B cell (primary cell): ENCODE measurements around the gene MYCBPAP. TPM values are rescaled to one million over a fixed set of nuclear protein-coding genes. Genes with fewer than 3 reads are reported as not detected.

Experiments
- ATAC-seq: fragments of 200-7000 bp; cut with Tn5 transposase; one replicate; pipeline ENCODE4 v1.10.0; 2021; ENCODE audit warnings: low read depth, mild to moderate bottlenecking, moderate number of reproducible peaks, moderate library complexity
- CTCF ChIA-PET: fragments of 350-600 bp; sonication (Branson Sonifier 250); formaldehyde crosslinking; loops from one replicate; lab custom pipeline; 2021; ENCODE audit warnings: antibody characterized with exemption, inconsistent platforms; lab: Charles Lee
- POLR2A ChIA-PET: fragments of 350-600 bp; sonication (Branson Sonifier 250); formaldehyde crosslinking; loops from one replicate; lab custom pipeline; 2021; ENCODE audit warnings: antibody characterized with exemption; lab: Charles Lee
- DNase-seq: peaks from one replicate; pipeline ENCODE4 v3.0.0; 2013
- H2AFZ ChIP-seq: 2 replicates; pipeline ENCODE4 v1.6.1; 2012; ENCODE audit warnings: mild to moderate bottlenecking, low read depth, low read length; ENCODE audit not compliant: insufficient read depth, poor library complexity, severe bottlenecking
- H3K27ac ChIP-seq, 2 donors: 1 replicate in 1 of 2; 2 replicates in 1 of 2; pipeline ENCODE4 v1.5.1; 2012 to 2013; ENCODE audit warnings: low read length in 2 of 2, mild to moderate bottlenecking in 2 of 2, moderate library complexity in 1 of 2
- H3K27me3 ChIP-seq, 4 experiments: fragments of 200-600 bp in 1 of 4; sonication (generic) in 1 of 4; replicated peaks in 1 of 4; 1 replicate in 2 of 4; 2 replicates in 2 of 4; pipeline versions ENCODE4 v1.6.1 to v1.7.0; 2013 to 2016; ENCODE audit warnings: low read length in 3 of 4, mild to moderate bottlenecking in 2 of 4, mixed read lengths in 1 of 4, moderate library complexity in 1 of 4; ENCODE audit not compliant: insufficient read depth in 4 of 4, control insufficient read depth in 3 of 4; ENCODE audit errors: control extremely low read depth in 1 of 4
- H3K36me3 ChIP-seq, 2 experiments: replicated peaks in 1 of 2; 1 replicate in 1 of 2; 2 replicates in 1 of 2; pipeline versions ENCODE4 v1.6.1 to v1.7.1; 2013; ENCODE audit warnings: low read length in 1 of 2; ENCODE audit not compliant: insufficient read depth in 2 of 2, control insufficient read depth in 1 of 2; ENCODE audit errors: control extremely low read depth in 1 of 2, extremely low read depth in 1 of 2
- H3K4me1 ChIP-seq, 2 donors: fragments of 200-600 bp in 1 of 2; sonication (generic) in 1 of 2; 1 replicate in 1 of 2; 2 replicates in 1 of 2; pipeline versions ENCODE4 v1.5.1 to v1.6.1; 2013 to 2017; ENCODE audit warnings: low read length in 2 of 2; ENCODE audit not compliant: control insufficient read depth in 2 of 2, insufficient read depth in 2 of 2
- H3K4me2 ChIP-seq: replicated peaks from 2 replicates; pipeline ENCODE3; 2012; ENCODE audit warnings: mild to moderate bottlenecking, low read depth, low read length; ENCODE audit not compliant: poor library complexity, severe bottlenecking
- H3K4me3 ChIP-seq, 5 experiments: fragments of 200-600 bp in 1 of 5; sonication (generic) in 1 of 5; 1 replicate in 3 of 5; 2 replicates in 2 of 5; pipeline versions ENCODE4 v1.5.1 to v1.7.0; 2011 to 2016; ENCODE audit warnings: low read length in 4 of 5, mild to moderate bottlenecking in 4 of 5, low read depth in 2 of 5, control low read depth in 1 of 5, moderate library complexity in 1 of 5; ENCODE audit not compliant: insufficient read depth in 1 of 5; ENCODE audit errors: control extremely low read depth in 1 of 5, extremely low read depth in 1 of 5
- H3K79me2 ChIP-seq: fragments of 200-600 bp; sonication (generic); one replicate; pipeline ENCODE4 v1.6.0; 2016; ENCODE audit warnings: low read length; ENCODE audit not compliant: control insufficient read depth, insufficient read depth
- H3K9ac ChIP-seq: fragments of 200-600 bp; sonication (generic); 2 replicates; pipeline ENCODE4 v1.6.1; 2017; ENCODE audit warnings: mild to moderate bottlenecking, low read length, moderate library complexity
- H3K9me3 ChIP-seq, 3 donors: one replicate each; pipeline versions ENCODE4 v1.6.1 to v1.7.1; 2013; ENCODE audit warnings: low read length in 2 of 3; ENCODE audit not compliant: control insufficient read depth in 2 of 3, insufficient read depth in 1 of 3; ENCODE audit errors: control extremely low read depth in 1 of 3
- H4K20me1 ChIP-seq: 2 replicates; pipeline ENCODE4 v1.6.0; 2012; ENCODE audit warnings: mild to moderate bottlenecking, low read length; ENCODE audit not compliant: insufficient read depth, control insufficient read depth, poor library complexity, severe bottlenecking
- H3K27ac Mint-ChIP-seq: one replicate; pipeline ENCODE4 v1.8.0; 2021; ENCODE audit warnings: mixed read lengths
- H3K27me3 Mint-ChIP-seq: one replicate; pipeline ENCODE4 v1.8.0; 2021; ENCODE audit warnings: mixed read lengths
- H3K4me1 Mint-ChIP-seq: one replicate; pipeline ENCODE4 v1.8.0; 2021; ENCODE audit warnings: mixed read lengths
- H3K4me3 Mint-ChIP-seq: one replicate; pipeline ENCODE4 v1.8.0; 2021; ENCODE audit warnings: mixed read lengths
- H3K9me3 Mint-ChIP-seq: one replicate; pipeline ENCODE4 v1.8.0; 2022; ENCODE audit warnings: mixed read lengths; ENCODE audit not compliant: insufficient read depth
- CTCF ChIP-seq: fragments of 200-600 bp; IDR thresholded peaks from one replicate; pipeline ENCODE4 v1.8.0; 2022; ENCODE audit warnings: antibody characterized with exemption, mild to moderate bottlenecking
- EZH2 ChIP-seq: IDR thresholded peaks from 2 replicates; pipeline ENCODE4 v1.6.1; 2012; ENCODE audit warnings: borderline replicate concordance, low read depth, mild to moderate bottlenecking, moderate library complexity, low read length; ENCODE audit not compliant: insufficient read depth, poor library complexity, severe bottlenecking
- WGBS: methylation state at CpG from one replicate; pipeline ENCODE4 v1.1.5; 2013; ENCODE audit warnings: missing lambda C conversion rate; ENCODE audit not compliant: insufficient coverage; 5-methylcytosine and 5-hydroxymethylcytosine counted together
- intact Hi-C: fragments of 100-400 bp; cut with micrococcal nuclease; formaldehyde crosslinking; loops from one replicate; pipeline ENCODE4 v1.10.0; 2022
- polyA plus RNA-seq: library from polyadenylated mRNA; depleted of rRNA; stranded (reverse); fragments of >200 nt; gene quantifications from 2 replicates; pipeline ENCODE4 v1.2.3, GENCODE V29; 2012
- total RNA-seq, 2 donors: library from RNA; stranded (reverse); fragments of 120-200 nt in 1 of 2; gene quantifications; 1 replicate in 1 of 2; 2 replicates in 1 of 2; pipeline versions ENCODE4 v1.2.3 to v1.2.4, GENCODE V29; 2013 to 2022

MYCBPAP gene
- total and polyA plus RNA-seq, 2 donors (not counting 1 experiment from before 2014, with no cell fraction given), result 1.9 to 5.1 TPM

DNA sequence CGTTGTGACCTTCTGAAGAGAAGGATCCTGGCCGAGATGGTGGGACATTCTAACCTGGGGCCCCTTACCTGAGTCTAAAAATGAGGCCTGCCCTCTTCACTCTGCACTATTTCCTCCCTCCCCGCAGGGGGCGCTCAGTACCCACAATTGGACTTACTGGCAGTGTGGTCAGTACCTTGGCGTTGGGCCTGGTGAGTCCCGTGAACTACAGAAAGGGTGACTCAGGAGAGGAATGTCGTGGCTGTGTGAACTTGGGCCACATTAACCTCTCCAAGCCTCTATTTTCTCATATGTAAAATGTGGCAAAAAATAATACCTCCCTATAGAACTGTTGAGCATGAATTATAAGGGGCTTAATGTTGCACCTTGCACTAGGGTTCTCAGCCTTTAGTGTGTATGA, 25.7 kb upstream of the MYCBPAP start:
- H3K79me2 ChIP-seq, result no peaks in the 10 kb centered on the region
- no peak overlapping the region for H3K4me3 Mint-ChIP-seq
- no peak overlapping the region for H2AFZ ChIP-seq
- ChIA-PET POLR2A (no interaction called here), CTCF (interaction anchor here (0.6 to 4.1 kb wide), 10 partner anchors 10 to 212 kb away, joined by 3 to 19 read pairs (median 5); partner anchors contain the start of gene LRRC59)
- H3K27ac Mint-ChIP-seq, result peak overlapping the region; percentile 15
- DNase-seq (peak; percentile 68), ATAC-seq (peak; percentile 8)
- peaks cover 24% of the 10 kb centered on the region for H3K4me1 Mint-ChIP-seq
- H3K9me3 Mint-ChIP-seq, result no peaks in the 10 kb centered on the region
- H3K36me3 ChIP-seq, result peaks cover 6 to 43% of the 10 kb centered on the region in 2 experiments
- TF ChIP-seq EZH2, result no peak
- TF ChIP-seq CTCF, result peak; percentile 79
- H3K4me2 ChIP-seq, result no peak overlapping the region
- no peaks in the 10 kb centered on the region for H3K9me3 ChIP-seq
- intact Hi-C loops, result loop anchor here (5.0 kb wide), 1 partner anchor 215 kb away; no protein-coding TSS in a partner anchor
- peaks cover 8% of the 10 kb centered on the region for H4K20me1 ChIP-seq
- no peak overlapping the region for H3K9ac ChIP-seq
- peaks cover 0 to under 1% (median 0%) of the 10 kb centered on the region in 4 experiments for H3K27me3 ChIP-seq
- 50% methylated on average over 2 of the region's 7 CpGs for WGBS
- H3K27ac ChIP-seq, result no peak overlapping the region
- H3K4me1 ChIP-seq, result peaks cover 13 to 22% of the 10 kb centered on the region in 2 donors
- no peak overlapping the region for H3K4me3 ChIP-seq
- no peaks in the 10 kb centered on the region for H3K27me3 Mint-ChIP-seq

- no peak overlapping the region for H2AFZ ChIP-seq
- peaks cover 20% of the 10 kb centered on the region for H3K4me1 Mint-ChIP-seq
- H3K4me3 Mint-ChIP-seq, result no peak overlapping the region
- 100% methylated on average over 3 of the region's 5 CpGs for WGBS
- H3K79me2 ChIP-seq, result no peaks in the 10 kb centered on the region
- intact Hi-C loops, result loop anchor here (5.0 kb wide), 1 partner anchor 214 kb away; no protein-coding TSS in a partner anchor
- no peak for ATAC-seq
- no peak overlapping the region for H3K4me2 ChIP-seq
- ChIA-PET CTCF (interaction anchor here (0.6 to 4.1 kb wide), 8 partner anchors 9 to 244 kb away, joined by 3 to 19 read pairs (median 6); partner anchors contain the start of gene LRRC59), POLR2A (no interaction called here)
- H4K20me1 ChIP-seq, result peaks cover 8% of the 10 kb centered on the region
- H3K36me3 ChIP-seq, result peaks cover 6 to 43% of the 10 kb centered on the region in 2 experiments
- H3K27me3 Mint-ChIP-seq, result no peaks in the 10 kb centered on the region
- no peak for DNase-seq
- TF ChIP-seq CTCF (no peak), EZH2 (no peak)
- H3K4me1 ChIP-seq, result peaks cover 9 to 15% of the 10 kb centered on the region in 2 donors
- no peaks in the 10 kb centered on the region for H3K9me3 Mint-ChIP-seq
- H3K27ac ChIP-seq, result no peak overlapping the region
- no peak overlapping the region for H3K4me3 ChIP-seq
- no peaks in the 10 kb centered on the region for H3K27me3 ChIP-seq
- H3K27ac Mint-ChIP-seq, result no peak overlapping the region
- no peak overlapping the region for H3K9ac ChIP-seq
- no peaks in the 10 kb centered on the region for H3K9me3 ChIP-seq
Measured at GRCh38 chr17:50483266-50483665, 25.0 kb upstream of the MYCBPAP start.
